A673 (cell line): ENCODE results near the gene IGF2R.

ENCODE experiments used
- EZH2 ChIP-seq: fragments of 200-600 bp; sonication (generic); IDR thresholded peaks from 2 replicates; pipeline ENCODE4 v1.6.1; 2017; ENCODE audit warnings: borderline replicate concordance, low read depth, mild to moderate bottlenecking, mixed read lengths, antibody characterized with exemption, low read length; ENCODE audit not compliant: poor library complexity, severe bottlenecking
- TF ChIP-seq, protein P1 (sequence below): fragments of 300-800, 200-600 bp; sonication (generic); conservative IDR thresholded peaks from 2 replicates; pipeline ENCODE4 v1.5.1; 2017; ENCODE audit warnings: low read depth, mild to moderate bottlenecking, antibody characterized with exemption, low read length, moderate library complexity, mixed read lengths

- TF ChIP-seq, protein P1, sequence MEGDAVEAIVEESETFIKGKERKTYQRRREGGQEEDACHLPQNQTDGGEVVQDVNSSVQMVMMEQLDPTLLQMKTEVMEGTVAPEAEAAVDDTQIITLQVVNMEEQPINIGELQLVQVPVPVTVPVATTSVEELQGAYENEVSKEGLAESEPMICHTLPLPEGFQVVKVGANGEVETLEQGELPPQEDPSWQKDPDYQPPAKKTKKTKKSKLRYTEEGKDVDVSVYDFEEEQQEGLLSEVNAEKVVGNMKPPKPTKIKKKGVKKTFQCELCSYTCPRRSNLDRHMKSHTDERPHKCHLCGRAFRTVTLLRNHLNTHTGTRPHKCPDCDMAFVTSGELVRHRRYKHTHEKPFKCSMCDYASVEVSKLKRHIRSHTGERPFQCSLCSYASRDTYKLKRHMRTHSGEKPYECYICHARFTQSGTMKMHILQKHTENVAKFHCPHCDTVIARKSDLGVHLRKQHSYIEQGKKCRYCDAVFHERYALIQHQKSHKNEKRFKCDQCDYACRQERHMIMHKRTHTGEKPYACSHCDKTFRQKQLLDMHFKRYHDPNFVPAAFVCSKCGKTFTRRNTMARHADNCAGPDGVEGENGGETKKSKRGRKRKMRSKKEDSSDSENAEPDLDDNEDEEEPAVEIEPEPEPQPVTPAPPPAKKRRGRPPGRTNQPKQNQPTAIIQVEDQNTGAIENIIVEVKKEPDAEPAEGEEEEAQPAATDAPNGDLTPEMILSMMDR, result no peak
- TF ChIP-seq EZH2, result no peak
These were observed 476 bp downstream of the IGF2R start for GRCh38 chr6:159969204-159969912.
